Measurements from ENCODE around the gene HLX.

The HLX gene, protein sequence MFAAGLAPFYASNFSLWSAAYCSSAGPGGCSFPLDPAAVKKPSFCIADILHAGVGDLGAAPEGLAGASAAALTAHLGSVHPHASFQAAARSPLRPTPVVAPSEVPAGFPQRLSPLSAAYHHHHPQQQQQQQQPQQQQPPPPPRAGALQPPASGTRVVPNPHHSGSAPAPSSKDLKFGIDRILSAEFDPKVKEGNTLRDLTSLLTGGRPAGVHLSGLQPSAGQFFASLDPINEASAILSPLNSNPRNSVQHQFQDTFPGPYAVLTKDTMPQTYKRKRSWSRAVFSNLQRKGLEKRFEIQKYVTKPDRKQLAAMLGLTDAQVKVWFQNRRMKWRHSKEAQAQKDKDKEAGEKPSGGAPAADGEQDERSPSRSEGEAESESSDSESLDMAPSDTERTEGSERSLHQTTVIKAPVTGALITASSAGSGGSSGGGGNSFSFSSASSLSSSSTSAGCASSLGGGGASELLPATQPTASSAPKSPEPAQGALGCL

DNA sequence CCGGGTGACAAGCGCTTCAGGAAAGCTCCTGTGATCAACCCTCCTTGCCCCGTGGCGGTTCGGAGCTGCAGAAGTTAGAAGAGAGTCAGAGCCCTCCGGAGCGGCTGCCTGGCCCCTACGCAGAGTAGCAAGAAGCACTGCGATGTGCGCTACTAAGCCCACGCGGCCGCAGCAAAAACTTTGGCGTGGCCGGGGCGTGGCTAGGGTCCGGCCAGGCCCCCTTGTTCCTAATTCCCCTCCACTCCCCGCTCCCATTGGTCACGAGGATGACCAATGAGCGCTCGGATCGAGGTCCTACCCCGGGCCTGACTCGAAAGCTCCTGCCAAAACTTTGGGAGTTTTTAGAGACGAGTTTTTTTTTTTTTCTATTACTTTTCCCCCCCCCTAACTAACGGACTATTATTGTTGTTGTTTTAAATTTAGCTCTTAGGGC, at the start of gene HLX:
TSS of gene HLX (plus strand) at position 368 of the 433 bp plus-strand sequence. CDS start 415 bp downstream, outside the sequence.
- peak; percentile 86 for DNase-seq

DNA sequence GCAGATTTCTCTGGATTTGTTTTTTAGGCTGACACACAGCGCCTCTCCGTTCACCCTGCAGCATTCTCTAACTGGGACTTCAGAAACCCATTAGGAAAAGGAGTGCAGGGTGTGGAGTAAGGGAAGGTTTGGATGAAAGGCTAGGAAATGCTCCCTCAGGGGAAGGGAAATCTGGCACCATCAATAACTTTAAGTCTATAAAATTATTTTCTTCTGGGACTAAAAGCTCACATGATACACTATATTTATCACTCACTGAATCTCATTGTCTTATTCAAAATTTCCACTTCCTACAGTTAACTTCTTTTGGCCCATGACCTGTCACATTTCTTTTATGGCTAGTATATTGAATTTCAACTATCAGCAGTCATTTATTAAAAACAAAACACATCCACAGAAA, 45.8 kb upstream of the HLX start:
- DNase-seq: no peak

DNA sequence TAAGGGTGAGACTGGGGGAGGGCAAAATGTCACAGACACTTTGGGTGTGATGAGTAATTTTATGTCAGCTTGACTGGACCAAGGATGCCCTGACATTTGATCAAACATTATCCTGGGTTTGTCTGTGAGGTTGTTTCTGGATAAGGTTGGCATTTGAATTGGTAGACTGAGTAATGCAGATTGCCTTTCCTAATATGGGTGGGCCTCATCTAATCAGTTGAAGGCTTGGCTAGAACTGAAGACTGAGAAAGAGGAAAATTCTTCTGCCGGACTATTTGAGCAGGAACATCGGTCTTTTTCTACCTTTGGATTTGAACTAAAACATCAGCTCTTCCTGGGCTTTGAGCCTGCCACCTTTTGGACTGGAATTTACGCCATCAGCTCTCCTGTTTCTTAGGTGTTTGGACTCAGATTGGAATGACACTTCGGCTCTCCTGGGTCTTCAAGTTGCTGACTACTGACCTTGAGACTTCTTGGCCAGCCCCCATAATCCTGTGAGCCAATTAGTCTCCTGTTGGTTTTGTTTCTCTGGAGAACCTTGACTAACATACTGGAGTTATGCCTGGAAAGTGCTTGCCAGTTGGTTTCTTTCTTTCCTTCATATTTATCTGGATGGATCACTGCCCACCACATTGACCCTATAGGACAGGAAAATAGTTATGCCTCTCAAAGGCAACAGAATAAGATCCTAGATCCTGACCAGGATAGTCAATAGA, 44.9 kb upstream of the HLX start:
- no peak for DNase-seq

DNA sequence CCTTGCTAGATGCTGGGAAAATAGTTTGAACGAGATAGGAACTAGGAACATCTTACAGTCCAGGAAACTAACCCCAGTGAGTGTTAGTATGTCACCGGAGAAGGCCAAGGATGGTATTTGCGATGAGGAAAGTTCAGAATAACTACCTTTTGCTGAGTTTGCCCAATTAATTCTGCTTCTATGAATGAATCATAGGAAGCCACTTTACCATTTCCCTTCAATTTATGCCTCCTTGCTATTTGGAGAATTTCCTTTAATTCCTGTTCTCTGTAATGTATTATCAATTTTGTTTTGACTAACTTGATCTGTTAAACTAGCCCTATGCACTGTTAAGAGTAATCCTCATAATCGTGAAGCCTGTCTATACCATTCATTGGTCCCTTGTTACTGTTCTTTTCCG, 40.7 kb upstream of the HLX start:
- no peak for DNase-seq

DNA sequence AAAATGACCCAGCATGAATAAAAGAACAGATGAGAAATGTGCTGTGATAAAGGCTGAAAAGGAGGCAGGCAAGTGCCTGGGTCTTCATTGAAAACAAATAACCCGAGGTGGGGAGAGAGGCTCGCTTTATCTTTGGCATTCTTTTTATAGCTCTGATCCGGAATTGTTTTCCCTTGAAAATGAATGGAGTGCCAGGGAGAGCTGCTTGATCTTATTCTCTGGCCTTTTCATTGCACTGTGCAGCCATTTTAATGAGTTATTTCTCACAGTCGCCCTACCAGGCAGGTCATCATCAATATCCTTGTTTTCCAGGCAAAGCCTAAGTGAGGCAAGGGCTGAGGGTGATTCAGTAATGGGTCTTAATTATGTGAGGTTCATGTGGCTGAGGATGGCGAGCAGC, 39.8 kb upstream of the HLX start:
- no peak for DNase-seq

DNA sequence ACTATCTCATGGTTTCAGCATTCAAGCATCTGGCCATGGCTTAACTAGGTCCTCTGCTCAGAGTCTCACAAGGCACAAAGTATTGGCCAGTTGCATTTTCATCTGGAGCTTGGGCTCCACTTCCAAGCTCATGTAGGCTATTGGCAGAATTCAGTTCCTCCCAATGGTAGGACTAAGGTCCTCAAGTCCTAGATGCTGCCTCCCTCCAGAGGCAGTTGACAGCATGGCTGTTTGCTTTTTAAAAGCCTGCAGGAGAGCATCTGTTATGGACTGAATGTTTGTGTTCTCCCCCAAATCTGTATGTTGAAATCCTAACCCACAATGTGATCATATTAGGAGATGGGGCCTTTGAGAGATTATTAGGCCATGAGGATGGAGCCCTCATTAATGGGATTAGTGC, 38.0 kb upstream of the HLX start:
- DNase-seq: no peak

DNA sequence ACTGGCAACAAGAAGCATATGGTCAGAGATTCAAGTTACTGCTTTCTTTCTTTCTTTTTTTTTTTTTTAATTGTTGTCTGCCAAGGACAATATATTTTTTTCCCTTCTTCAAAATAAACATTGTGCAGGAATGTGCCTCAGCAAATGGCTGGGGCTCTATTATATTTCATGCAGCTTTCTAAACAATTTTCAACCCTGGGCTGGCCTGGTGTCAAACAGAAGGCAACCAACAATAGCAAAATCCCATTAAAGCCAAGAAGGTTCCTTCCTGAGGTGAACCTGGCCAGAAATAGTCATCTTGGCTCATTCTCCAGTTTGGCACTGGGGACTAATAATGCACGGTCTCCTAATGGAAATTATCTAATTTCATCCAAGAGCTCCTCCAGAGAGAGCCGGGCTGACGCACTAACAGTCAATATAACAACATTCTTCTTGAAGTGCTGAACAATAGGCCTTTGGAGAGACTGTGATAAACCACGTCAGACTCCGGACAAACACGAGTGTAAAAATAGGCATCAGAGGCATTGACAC, 35.7 kb upstream of the HLX start:
- DNase-seq: no peak

DNA sequence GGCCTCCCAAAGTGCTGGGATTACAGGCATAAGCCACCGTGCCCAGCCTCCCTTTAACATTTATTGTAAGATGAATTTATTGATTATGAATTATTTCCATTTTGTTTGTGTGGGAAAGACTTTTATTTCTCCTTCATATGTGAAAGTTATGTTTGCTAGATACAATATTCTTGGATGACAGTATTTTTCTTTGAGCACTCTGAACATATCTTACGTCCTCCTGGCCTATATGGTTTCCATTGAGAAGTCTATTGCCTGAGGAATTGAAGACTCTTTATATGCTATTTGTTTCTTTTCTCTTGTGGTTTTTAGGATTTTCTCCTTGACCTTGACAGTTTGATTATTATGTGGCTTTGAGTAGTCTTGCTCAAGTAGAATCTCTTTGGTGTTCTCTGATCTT, 26.8 kb upstream of the HLX start:
- no peak for DNase-seq

DNA sequence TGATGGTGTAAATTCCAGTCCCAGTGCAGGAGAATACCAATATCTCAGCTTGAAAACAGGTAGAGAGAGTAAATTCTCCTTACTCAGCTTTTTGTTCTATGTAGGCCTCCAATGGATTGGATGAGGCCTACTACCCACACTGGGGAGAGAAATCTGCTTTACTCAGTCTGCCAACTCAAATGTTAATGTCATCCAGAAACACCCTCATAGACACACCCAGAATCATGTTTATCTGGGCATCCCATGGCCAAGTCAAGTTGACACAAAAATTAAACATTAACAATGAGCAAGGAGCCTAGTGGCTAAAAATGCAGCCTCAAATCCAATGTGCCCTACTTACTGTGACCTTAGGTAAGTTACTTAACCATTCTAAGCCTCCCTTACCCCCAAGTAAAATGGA, 6.9 kb upstream of the HLX start:
- DNase-seq: no peak

DNA sequence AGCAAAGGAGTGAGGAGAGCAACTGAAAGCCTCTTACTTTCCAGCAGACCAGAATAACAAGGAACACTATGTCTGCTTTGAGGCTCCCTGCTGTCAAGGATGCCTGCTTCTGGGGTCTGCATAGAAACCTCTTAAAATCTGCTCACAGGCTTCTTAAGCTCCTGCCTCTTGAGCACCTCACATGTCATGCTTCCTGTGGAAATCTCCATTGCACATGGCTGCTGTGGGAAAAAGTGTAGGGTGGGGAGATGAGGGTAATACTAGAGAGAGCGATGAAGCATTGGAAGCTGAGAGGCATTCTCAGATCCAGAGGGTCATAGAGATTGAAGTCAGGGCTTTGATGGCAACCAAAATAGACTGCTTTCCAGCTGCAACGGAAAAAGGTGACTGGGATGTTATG, 6.2 kb upstream of the HLX start:
- DNase-seq: no peak

DNA sequence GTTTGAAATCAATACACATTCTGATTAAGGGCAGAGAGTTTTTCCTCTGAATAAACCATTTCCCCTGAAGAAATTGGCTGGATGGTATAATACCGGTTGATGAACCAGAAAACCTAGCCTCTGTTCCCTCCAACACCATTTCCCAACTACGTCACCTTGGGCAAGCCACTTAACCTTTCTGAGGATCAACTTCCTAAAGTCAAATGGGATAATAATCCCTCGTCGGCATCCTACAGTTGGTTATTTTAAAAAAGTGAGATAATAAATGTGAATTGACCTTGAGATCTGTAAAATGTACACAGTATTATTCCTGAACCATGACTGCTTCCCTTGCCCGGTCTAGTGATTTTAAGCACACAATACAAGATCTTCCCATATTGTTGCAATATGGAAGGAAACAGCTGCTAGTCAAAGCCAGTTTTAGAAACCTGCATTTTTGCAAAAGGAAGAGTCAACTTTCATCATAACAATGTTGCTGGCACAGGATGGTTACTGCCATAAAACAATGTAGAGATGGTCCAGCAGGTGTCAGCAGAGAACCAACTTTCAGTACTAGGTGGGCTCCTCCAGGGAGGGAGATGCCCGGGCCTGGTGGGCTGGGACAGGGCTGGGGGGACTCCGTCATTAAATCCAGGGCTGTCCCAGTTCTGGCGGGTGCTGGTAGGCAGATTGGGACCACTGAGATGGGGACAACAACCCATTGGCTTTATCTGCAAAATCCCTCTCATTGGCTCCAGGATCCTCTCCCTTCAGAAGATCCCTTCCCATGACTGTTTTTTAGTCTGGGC, 5.2 kb upstream of the HLX start:
- DNase-seq: peak; percentile 34

DNA sequence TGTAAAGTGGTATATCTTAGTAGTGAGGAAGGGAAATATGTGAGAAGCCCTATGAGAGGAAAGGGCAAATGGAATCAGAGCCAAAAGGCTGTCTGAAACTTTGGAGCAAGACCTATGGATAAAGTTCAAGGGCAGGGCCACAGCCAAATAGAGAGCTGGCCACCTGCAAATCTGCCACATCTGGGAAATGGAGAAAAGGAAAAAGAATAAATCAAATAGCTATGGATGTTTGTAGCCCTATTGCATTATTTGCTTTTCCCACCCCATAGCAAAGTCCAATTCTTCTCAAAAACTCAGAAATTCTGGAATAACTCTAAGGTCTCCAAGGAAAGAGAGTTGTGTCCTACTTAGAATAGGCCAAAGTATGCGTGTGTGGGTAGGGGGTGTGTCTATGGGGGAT, 4.0 kb upstream of the HLX start:
- DNase-seq: no peak

DNA sequence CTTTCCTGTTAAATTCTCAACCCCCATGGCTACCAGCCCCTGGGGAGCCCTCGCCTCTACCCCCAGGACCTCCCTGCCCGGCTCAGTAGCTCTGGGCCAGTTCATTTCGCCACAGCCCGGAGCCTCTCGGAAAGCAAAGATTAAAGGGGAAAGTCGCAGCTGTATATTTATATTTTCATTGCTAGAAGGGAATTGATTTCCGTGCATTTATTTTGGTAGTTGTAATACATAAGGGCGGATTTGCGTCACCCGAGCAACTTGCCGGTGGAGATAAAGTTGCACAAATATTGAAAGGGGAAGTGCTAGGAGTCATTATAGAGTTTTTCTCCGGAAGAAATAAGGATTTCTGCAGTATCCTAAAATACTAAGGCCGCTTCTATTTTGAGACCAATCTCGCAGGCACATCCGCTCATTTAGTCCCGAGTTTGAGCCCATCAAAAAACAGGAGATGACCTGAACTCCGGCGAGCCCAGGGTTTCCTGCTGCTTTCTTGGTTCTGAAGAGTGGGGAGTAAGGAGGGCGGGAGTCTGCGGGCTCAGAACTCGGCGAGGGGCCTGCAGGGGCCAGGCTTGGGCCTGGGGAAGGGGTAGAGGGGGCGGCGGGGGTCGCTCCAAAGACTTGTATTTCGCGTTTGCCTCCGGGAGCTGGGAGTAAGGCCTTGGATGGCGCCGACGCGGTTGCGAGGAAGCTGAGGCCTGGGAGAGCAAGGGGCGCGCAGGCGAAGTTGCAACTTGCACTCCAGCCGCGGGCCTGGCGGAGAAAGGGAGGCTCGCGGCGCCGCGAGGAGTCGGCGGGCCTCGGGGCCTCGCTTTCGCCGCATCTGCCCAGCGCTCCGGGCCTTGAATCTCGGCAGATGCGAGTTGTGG, 2.5 kb upstream of the HLX start:
- peak; percentile 64 for DNase-seq

DNA sequence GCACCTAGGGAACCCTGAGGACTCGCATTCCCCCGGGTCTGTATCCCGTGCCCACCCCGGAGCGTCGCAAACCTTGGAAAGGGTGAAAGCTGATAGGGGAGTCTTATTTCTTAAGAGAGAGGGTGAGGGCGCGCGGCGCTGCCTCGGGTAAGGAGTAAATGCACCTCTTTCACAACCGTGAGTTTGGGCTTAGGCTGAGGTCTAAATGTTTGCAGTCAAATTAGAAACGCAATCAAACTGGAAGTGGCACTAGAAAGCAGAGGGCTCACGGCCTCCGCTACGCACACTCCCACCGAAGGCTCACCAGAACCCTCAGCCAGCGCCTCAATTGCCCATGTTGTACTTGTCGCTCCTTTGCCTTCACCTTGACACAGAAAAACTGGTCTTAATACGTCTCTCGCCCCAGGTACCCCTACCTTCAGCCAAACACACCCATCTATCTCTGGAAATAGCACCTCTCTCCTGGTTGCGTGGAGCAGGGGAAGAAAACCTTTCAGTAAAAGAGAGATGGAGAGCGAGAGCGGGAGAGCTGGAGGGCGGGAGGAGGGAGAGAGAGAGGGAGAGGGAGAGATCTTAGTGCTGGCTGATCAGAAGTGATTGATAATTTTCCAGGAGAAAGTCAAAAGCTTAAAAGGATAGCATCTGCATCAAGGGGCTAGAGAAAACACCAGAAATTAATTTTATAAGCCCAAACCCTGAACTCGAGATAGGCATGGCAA, 1.7 kb upstream of the HLX start:
- peak; percentile 64 for DNase-seq

DNA sequence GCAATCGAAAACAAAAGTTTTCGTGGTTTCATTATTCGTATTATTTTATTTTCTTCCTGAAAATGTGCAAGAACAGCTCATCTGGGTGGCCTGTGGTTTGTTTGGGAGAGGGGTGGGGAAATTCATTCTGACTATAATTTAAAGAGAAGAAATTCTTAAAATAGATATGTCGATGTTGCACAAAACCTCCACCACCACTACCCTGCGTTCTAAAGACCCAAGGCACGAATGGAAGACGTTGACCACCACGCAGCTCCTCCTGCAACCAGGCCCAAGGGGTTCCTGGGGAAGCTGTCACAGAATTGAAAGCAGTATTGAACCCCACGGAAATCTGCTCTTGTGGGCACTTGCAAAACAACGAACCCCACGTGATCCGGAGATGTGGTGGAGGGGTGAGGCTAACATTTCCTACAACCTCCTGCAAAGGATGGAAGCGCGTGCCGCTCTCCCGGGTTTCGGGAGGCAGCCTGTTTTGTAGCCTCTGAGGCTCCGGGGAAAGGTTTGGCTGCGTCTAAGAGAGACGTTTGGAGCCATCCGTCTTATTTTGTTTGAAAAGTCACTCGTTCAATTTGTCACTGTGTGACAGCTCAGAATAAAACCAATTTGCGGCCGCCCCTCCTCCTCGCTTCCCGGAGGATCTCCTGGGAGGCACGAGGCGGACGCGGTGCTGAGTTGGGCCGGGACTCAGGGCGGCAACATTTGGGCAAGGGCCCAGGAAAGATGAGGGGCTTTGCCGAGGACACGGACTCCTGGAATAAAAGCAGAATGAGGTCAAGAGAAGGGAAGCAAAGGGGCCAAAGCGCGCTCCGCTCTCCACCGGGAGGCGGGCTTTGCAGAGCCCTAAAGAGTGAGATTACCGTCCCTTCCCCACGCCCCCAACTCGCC, 810 bp upstream of the HLX start:
- DNase-seq: peak; percentile 68

DNA sequence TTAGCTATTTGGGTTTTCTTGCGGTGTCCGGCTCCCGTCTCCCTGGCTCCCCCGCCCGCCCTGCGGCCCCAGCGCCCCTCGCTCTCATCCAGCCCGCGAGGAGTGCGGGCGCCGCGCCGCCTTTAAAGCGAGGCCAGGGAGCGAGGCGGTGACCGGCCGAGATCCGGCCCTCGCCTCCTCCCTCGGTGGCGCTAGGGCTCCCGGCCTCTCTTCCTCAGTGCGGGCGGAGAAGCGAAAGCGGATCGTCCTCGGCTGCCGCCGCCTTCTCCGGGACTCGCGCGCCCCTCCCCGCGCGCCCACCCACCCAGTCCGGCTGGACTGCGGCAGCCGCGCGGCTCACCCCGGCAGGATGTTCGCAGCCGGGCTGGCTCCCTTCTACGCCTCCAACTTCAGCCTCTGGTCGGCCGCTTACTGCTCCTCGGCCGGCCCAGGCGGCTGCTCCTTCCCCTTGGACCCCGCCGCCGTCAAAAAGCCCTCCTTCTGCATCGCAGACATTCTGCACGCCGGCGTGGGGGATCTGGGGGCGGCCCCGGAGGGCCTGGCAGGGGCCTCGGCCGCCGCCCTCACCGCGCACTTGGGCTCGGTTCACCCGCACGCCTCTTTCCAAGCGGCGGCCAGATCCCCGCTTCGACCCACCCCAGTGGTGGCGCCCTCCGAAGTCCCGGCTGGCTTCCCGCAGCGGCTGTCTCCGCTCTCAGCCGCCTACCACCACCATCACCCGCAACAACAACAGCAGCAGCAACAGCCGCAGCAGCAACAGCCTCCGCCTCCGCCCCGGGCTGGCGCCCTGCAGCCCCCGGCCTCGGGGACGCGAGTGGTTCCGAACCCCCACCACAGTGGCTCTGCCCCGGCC, 492 bp downstream of the HLX start:
- DNase-seq: no peak

DNA sequence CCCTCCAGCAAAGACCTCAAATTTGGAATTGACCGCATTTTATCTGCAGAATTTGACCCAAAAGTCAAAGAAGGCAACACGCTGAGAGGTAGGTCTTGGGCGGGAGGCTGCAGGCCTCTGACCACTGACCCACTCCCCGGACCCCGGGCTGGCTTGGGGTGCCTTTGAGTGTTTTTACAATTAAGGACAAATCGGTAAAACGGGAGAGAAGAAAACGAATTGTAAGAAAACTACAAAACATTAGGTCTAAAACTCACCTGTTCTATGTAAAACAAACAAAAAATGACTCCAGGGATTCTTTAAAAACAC, 1.1 kb downstream of the HLX start:
- no peak for DNase-seq

DNA sequence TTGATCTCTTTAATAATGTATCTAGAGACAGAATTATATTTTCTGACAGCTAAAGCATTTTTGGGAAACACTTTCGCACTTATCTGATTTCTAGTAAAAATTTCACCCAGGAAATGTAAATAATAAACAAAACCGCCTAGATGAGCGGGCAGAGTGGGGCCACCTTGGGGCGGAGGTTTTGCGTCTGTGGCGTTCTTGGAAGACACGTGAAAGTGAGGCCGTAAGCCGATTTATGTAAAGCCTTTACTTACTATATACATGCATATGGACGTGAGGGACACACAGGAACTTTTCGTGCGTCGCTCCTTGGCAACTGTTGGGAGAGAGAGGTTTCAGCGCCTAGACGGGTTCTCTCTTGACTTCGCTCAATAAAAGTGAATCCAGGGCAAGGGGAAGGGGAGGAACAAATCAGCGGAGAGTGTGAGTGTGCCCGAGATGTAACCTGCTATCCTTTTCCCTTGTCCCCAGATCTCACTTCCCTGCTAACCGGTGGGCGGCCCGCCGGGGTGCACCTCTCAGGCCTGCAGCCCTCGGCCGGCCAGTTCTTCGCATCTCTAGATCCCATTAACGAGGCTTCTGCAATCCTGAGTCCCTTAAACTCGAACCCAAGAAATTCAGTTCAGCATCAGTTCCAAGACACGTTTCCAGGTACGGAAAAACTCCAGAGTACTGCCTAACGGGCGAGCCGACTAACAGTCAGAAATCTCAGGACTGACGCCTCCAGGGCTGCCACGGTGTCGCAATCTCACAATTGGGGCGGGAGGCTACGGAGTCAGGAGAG, 1.7 kb downstream of the HLX start:
- no peak for DNase-seq

All from KG1 (cell line).